Measurements from ENCODE around the gene ANKRD53.
A peak's percentile ranks its signal among the peaks of the same experiment; 100 is the strongest.
"Not testable (repeated sequence)": the region's sequence is repeated elsewhere in the genome, so short reads cannot be mapped to it uniquely, and the experiment has no call there.

The ANKRD53 gene

GRCh38 chr2:71019989-71020388 is 41.6 kb downstream of the ANKRD53 start:
- DNase-seq: not testable (repeated sequence)

GRCh38 chr2:71021394-71021793 is 43.0 kb downstream of the ANKRD53 start:
- DNase-seq: not testable (repeated sequence)

GRCh38 chr2:71023553-71024243 is 45.3 kb downstream of the ANKRD53 start:
- DNase-seq: peak; percentile 53

Measured in activated CD4-positive, alpha-beta T cell treated with anti-CD3 and anti-CD28 coated beads, Interleukin-2, amount 50 U/mL, for 1 hour (primary cell).